ENCODE results near the gene UBD.

The UBD gene

DNA sequence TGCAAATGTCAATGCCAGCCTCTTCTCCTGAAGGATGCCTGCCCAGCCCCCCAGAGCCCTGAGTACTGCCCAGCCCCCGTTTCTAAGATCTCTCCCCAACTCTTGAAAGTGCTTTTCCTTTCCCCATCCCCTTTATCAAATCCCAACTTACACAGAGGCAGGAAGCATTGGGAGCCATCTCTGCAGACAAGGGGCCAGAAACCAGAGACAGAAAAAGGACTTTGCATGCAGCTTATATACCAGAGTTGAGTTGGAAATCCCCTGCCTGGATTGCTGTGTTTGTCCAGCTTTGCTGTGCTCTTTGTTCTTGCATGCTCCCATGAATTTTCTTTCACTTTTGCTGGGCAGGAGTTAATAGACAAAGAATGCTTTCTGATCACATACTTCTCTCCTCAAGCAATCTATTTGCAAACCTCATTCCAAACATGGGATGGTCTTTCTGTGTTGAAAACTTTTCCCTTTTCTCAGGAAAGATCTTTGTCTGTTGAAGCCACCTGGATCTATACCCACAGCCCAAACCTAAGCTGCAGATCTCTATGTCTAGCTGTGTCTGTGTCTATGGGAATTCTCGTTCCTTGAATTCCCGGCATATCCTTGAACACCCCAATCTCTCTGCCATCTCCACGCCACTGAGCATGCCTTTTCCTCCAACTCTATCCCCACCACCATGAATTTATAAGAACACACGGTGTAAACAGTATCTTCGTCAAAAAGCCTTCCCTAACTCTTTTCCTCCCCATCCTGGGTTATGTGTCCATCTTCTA lies at the start of gene UBD:
UBD (minus strand) TSS at position 209 of the 764 bp plus-strand sequence; CDS start at position 178, 31 bp downstream.
- DNase-seq (ENCODE audit: low read depth, low spot score): no peak

DNA sequence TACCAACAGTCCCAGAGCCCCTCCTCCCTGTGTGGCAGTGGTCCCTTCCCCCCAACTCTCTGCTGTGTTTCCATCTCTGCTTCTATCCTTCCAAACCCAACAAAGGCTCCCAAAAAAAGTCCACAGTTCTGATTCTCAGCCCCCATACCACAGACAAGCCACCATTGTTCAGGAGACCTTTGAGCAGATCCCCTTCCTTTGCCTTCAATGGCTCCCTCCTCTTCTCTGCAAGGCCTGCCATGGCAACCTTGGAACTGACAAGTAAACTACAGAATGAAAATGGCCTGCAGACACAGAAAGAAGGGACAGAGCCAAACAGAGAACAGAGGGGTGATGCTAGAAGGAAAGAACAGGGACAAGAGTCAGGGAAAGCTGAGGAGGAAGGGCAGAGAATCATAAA lies 48.6 kb upstream of the UBD start:
- no peak for DNase-seq (ENCODE audit: low read depth, low spot score)

DNA sequence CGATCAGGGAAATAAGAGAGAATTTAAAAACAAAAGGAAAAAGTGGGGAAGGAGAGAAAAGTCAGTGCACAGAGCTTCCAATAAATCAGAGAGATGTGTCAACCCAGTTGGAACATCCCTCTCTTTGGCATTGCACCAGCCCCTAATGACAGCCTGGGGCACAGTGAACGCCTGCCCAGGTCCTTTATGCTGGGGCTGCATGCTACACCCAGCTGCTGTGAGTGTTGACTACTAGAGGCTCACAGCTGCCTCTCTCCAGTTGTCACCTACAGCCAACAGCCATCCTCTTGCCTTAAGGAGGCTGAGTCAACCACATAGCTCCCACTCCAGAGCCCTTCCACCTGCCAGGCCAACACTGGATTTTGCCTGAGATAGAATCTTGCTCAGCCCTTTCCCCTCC lies 44.4 kb upstream of the UBD start:
- DNase-seq (ENCODE audit: low read depth, low spot score): no peak

DNA sequence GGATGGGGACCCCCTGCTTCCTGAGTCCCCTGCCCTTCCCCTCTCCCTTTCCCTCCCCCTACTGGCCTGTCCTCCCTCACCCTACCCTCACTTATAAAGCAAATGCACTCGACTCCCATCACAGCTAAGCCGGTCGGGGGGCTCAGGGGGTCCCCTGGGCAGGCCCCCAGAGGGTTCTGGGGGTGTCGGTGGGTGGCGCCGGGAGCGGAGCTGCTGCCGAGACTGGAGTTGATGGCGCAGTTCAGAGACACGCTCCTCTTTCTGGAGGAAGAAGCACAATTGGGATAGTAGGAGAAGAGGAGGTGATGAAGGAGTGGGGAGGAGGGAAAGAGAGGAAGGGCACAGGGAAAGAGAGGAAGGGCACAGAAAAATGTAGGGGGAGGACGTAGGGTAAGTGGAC lies 43.9 kb upstream of the UBD start:
- no peak for DNase-seq (ENCODE audit: low read depth, low spot score)

DNA sequence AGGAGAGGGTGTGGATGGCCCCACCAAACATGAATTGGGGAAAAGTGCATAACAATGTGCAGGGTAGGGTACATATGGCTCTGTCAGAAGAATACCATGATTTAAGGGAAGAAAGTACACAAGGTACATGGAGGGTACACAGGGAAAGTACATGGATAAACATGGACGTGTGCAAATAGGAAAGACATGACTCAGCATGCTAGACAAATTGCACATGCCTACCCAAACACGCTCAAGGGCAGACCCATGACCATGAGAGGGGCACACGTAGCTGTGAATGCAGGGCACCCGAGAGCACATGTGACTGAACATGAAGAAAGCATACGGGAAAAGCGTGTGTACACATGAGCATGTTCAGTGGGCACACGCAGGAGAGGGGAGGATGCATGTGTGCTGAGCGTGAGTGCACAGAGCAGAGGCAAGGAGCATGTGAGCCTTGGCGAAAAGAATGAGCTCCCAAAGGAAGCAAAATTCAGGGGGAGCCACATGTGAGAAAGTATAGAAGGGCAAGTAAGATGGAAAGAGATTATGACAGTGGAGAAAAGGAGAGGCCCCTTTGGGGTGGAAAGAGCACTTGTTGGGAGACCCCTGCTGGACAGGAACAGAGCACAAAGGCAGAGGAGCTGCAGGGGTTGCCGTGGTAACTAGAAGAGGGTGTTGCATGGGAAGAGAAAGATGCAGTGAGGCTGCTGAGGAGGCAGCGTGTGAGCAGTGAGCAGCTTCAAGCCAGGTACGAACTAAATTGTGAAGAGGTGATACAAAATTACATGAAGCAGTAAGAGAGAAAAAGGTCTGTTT lies 43.2 kb upstream of the UBD start:
- DNase-seq (ENCODE audit: low read depth, low spot score): peak; percentile 70

DNA sequence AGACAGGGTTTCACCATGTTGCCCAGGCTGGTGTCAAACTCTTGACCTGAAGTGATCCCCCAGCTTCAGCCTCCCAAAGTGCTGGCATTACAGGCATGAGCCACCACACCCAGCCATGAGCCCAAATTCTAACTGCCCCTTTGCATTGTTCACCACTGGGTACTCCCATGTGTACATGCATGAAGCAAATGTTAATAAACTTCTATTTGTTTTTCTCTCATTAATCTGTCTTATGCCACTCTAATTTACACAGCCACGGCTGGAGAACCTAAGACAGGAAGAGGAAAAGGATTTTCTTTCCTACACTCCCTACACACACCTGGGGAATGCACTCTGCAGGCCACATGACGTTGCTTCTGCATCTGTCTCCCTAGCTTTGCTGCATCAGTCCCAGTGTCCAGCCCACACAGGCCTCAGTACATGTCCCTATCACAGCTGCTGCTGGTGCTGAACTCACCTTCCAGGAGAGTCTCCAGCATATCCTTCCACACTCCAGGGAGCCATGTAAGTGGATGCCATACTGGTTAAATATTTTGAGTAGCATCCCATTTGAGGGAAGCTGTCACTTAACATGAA lies 38.7 kb upstream of the UBD start:
- no peak for DNase-seq (ENCODE audit: low read depth, low spot score)

DNA sequence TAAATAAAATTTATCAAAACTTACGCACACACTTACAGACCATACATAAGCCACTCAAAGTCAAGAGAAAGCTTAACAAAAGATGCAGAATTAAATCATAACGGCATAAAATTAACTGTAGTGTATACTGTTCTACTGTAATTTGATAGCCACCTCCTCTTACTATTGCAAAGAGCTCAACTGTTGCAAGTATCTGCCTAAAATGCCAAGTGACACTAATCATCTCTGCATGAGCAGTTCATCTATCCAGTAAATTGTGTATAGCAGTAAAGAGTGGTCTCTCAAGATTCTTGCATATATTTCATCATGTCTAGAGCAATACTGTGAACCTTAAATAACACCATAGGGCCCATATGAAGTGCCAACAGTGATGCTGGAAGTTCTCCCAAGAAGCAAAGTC lies 37.7 kb upstream of the UBD start:
- DNase-seq (ENCODE audit: low read depth, low spot score): no peak

DNA sequence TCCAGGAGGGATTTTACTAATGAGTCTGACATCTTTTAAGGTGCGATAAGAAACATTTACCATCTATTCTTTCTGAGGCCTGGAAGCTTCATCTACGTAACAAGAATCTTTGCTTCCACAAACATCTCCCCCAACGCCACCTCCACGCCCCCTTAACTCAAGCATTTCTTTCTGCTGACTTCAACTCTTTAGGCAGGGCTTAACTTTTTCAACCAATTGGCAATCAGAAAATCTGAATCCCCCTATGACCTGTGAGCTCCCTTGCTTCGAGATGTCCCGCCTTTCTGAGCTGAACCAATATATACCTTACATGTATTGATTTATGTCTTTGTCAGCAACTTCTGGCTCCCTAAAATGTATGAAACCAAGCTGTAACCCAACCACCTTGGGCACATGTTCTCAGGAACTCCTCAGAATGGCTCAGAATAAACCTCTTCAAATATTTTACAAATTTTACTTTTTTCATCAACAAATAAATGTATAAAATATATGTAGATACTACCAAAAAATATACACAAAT lies 36.9 kb upstream of the UBD start:
- no peak for DNase-seq (ENCODE audit: low read depth, low spot score)

DNA sequence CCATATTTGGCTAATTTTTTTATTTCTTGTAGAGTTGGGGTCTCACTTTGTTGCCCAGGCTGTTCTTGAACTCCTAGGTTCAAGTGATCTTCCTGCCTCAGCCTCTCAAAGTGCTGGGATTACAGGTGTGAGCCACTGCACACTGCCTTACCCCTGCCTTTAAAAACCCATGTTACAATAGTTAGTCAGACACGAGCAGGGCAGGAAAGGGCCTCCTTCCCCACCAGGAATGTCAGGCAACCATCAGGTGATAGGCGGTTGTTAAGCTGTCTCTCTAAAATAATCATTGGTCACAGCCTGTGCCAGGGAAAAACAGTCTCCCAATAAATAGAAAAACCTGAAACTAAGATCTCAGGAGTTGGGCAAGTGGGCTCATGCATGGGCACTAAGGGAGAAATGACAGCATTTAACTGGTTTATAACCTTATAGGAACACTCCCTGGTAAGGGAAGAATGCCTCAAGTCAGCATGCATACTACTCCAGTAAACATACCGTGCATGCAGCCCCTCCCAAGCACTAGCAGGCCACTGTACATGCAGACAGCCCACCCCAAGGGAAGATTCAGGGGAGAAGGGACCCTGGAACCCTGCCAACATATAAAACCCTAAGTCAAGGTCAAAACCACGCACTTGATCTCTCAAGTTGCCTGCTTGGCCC lies 33.8 kb upstream of the UBD start:
- DNase-seq (ENCODE audit: low read depth, low spot score): no peak

DNA sequence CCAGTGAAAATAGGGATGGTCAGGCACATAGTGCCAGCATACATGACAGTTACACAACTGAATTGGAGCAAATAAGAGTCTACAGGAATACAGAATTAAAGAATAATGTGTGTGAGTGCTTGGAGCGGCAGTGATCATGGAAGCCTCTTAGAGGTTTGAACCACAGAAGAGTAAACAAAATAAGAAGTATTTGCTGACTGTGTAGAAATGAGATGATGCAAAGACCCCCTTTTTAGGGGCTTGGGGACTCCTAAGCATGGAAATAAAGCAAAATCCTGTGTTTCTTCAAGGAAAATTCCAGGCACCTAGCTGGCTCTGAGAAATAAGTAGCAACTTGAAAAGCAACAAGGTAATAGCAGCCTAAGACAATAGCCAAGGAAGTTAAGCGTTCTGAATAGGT lies 32.1 kb upstream of the UBD start:
- no peak for DNase-seq (ENCODE audit: low read depth, low spot score)

DNA sequence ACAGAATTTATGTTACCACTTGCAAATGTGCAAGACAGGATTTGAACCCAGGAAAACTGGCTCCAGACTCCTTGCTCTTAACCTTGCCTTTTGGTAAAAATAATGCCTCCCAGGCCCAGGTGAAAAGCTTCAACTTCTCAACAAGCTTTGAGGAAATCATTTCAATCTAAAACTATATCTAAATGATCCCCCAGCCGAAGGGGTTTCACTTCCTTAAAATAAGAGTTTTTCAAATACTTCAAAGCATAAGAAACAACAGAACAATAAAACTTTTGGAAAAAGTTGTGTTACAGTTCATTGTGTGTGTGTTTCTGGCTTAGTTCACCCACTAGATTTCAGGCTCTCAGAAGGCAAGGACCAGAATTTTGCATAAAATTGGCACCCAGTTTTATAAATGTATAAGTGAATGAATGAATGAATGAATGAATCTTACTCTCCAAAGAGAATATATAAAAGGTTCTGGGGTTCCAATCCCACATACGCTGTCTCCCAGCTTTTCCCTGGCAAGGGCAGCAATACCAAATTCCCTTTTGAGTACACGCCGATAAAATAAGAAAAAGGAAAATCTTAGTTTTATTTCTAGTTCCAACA lies 30.8 kb upstream of the UBD start:
- DNase-seq (ENCODE audit: low read depth, low spot score): no peak

DNA sequence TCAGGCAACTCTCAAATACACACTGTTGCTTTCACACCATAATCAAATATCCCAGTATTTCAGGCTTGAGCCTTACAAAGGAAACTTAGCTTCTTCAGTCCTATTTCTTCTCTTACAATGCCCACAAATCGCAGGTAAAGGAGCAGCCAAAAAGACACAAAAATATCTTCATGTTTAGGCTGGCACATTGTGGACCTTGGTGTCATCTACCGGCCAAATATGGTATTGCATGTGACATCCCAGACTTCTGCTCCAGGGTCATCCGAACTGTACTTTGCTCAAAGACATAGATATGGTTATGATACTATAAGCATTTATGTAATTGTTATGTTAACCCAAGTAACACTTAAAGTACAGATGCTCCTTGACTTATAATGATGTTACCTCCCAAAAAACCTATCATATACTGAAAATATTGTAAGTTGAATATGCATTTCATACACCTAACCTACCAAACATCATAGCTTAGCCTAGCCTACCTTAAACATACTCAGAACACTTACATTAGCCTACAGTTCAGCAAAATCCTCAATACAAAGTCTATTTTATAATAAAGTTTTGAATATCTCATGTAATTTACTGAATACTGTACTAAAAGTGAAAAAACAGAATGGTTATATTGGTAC lies 30.0 kb upstream of the UBD start:
- DNase-seq (ENCODE audit: low read depth, low spot score): peak; percentile 52

DNA sequence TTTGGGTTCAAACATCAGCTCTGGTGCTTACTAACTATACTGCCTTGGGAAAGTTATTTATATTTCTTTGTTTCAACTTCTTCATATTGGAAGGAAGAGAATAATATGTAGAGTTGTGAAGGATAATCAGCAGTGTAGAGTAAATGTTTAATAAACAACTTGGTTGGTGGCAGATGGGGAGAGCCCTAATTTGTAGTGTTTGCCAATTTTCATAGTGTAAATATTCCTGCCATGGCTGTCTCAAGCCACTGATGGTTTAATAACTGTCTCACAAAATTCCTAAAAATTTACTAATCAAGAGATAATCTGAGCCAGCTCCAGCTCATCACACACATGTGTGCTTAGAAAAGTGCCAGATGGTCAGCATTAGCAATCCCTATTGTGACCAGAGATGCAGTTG lies 25.3 kb upstream of the UBD start, which contains the start of gene OR2H2:
OR2H2 (plus strand) TSS at position 301 of the 400 bp plus-strand sequence. CDS start 2,824 bp downstream, outside the sequence.
- no peak for DNase-seq (ENCODE audit: low read depth, low spot score)

DNA sequence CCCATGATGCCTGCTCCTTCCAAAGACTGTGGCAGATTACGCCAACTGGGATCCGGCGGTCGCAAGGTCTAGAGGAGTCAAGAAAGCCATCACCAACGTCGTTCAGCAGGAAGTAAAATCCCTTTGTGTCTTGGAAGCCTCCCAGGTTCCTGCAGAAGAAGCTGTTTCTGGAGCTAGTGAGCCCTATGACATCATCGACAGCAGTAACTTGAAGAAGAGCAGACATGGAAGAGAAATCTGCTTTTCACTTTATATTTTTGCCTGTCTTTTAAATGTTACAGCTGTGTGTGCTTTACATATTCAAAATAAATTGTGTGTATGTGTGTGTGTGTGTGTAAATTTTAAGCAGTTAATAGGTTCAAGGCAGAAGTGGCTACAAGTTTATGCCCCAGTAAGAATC lies 18.0 kb upstream of the UBD start:
- DNase-seq (ENCODE audit: low read depth, low spot score): no peak

DNA sequence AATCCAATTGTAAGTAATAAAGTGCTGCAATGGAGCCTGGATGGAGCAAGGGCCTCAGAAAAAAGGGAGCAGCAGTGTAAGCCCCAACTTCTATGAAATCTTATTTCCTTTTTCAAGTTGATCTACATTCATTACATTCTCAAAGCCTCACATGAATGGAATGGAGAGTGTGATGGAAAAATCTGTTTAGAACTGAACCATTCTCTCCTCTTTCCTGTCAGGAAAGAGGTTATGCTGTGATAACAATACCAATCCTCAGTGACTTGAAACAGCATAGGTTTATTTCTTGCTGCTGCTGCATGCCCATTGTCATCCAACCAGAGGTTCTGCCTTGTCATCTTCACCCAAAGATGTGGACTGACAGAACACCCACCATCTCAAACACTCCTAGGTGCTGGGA lies 16.5 kb upstream of the UBD start:
- no peak for DNase-seq (ENCODE audit: low read depth, low spot score)

DNA sequence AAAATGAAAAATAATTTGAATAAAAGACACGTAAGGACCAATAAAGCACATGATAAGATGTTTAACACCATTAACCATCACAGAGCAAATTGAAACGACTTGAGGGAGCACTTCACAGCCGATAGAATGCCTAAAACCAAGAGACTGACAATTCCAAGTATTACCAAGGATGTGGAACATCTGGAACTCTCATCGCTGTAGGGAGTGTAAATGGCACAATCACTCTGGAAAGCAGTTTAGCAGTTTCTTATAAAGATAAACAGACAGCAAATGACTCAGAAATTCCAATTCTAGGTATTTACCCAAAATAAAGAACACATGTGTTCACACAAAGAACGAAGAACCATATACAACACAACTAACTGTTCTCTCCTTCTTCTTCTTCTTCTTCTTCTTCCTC lies 8.5 kb upstream of the UBD start:
- no peak for DNase-seq (ENCODE audit: low read depth, low spot score)

DNA sequence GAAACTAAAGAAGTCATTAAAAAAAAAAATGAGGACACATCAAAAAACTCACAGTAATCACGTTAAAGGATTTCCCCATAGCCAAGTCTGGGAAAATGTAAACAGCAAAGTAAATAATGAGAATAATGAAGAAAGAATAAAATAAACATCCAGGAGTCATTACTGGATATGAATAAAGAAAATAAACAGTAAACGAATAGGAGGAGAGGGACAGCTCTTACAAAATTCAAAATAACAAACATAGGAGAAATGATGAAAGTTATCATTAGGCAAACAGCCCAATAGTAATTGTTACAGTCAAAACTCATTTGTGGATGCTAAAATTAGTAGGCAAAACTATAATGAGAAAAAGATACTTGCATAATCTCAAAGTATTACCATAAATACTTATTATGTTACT lies 8.0 kb upstream of the UBD start:
- DNase-seq (ENCODE audit: low read depth, low spot score): no peak

DNA sequence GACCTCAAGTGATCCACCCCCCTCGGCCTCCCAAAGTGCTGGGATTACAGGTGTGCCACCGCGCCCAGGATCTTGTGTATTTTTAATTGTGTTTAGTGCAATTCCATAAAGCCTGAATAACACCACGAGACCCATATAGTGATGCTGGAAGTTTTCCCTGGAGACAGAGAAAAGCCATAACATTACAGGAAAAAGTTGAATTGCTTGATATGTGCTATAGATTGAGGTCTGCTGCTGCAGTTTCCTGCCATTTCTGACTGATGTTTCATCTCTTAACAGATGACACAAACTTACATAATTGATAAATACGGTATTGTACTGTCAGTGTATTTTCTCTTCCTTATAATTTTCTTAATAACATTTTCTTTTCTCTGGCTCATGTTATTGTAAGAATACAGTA lies 7.3 kb upstream of the UBD start:
- DNase-seq (ENCODE audit: low read depth, low spot score): no peak

DNA sequence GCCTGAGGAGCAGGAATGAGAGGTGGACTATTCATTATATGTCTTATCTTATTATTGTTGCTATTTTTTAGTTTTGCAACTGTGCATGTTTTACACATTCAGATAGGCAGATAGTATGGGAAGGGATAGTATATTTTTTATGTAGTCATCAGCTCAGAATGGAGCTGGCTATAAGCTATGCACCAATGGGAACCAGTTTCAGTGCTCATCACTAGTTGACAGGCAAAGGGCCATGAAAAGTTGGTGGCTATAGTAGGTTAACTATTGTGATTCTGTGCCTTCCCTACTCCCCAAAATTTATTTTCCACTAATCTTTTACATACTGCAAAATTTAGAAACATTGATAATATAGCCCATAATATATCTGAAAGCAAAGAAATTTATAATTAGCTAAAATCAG lies 5.3 kb upstream of the UBD start:
- no peak for DNase-seq (ENCODE audit: low read depth, low spot score)

DNA sequence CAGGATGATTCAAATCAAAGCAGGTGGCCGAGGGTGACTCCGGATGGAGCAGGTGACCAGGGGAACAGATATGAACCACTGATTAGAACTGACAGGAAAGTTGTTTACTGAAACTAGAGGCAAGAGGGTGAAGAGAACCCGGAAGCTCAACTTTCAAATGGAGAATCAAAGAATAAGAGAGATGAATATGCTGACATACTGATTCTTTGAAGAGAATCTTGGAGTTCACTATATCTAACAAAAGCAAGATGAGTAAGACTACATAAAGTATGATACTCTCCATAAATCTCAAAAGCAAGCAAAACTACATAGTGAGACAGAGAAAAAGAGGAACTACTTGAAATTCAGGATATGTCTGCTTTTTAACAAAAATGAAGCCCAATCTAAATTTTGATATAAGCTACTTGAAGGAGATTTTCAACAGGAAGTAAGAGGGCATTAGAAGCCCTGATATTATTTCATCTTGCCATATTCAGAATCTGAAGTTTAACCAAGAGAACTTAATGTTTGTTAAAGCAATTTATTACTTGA lies 4.0 kb upstream of the UBD start:
- DNase-seq (ENCODE audit: low read depth, low spot score): no peak

All from ELF-1 (cell line).